ENCODE results near the gene H2AZ2.

DNA sequence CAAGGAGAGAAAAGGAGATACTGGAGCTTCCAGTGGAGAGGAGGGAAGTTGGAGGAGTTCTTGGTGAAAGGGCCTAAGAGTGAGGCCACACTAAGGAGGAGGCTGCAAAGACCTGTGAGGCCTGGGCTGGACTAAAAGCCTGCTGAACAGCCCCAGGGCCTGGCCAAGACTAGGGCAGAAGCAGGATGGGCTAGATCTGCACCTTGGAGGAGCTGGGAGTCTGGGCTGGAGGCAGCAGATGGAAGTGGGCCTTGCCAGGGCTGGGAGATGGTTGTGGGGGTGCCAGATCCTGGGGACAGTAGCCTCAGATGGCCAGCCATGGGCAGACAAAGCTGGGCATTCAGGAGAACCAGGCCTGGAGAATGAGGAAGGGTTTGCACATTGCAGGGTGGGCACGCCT, 43.9 kb upstream of the H2AZ2 start:
- TF ChIP-seq, protein P1, sequence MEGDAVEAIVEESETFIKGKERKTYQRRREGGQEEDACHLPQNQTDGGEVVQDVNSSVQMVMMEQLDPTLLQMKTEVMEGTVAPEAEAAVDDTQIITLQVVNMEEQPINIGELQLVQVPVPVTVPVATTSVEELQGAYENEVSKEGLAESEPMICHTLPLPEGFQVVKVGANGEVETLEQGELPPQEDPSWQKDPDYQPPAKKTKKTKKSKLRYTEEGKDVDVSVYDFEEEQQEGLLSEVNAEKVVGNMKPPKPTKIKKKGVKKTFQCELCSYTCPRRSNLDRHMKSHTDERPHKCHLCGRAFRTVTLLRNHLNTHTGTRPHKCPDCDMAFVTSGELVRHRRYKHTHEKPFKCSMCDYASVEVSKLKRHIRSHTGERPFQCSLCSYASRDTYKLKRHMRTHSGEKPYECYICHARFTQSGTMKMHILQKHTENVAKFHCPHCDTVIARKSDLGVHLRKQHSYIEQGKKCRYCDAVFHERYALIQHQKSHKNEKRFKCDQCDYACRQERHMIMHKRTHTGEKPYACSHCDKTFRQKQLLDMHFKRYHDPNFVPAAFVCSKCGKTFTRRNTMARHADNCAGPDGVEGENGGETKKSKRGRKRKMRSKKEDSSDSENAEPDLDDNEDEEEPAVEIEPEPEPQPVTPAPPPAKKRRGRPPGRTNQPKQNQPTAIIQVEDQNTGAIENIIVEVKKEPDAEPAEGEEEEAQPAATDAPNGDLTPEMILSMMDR (IDR thresholded peaks at IDR 0.05; ENCODE audit: low read depth, low read length) = no peak
- TF ChIP-seq, protein P2, sequence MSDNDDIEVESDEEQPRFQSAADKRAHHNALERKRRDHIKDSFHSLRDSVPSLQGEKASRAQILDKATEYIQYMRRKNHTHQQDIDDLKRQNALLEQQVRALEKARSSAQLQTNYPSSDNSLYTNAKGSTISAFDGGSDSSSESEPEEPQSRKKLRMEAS (IDR thresholded peaks at IDR 0.05; ENCODE audit: low read depth, low read length) = no peak
